ENCODE measurements around the gene TMEM221. TPM values are rescaled to one million over a fixed set of nuclear protein-coding genes. Genes with fewer than 3 reads are reported as not detected.

Gene TMEM221
- total and polyA plus RNA-seq, 9 of the 15 experiments (the other 6 are each of a cell fraction or from before 2014, with no cell fraction given), result 0.06 to 0.35 TPM; not detected in 7

DNA sequence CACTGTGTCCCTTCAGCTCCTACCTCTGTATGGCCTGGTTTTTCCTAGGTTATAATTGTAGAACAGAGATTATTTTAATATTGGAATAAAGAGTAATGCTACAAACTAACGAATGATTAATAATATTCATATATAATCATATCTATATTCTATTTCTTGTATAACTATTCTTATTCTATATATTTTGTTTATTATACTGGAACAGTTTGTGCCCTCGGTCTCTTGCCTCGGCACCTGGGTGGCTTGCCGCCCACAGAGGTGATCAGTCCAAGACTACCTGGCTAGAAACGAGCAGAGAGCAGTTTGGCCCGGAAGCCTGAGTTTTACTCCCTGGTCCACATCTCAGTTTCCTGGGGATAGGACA lies 18.0 kb upstream of the TMEM221 start:
- in situ Hi-C loops (cut with MboI) (loop anchor here (5.0 kb wide), 1 partner anchor 69 kb away; no protein-coding TSS in a partner anchor), intact Hi-C loops (cut with micrococcal nuclease) (loop anchor here (1.0 to 5.0 kb wide), 3 partner anchors 71 to 391 kb away; partner anchors contain the start of gene RPL18A)
- H3K9ac ChIP-seq (ENCODE audit: insufficient read depth in 1 of 2, low read depth in 2 of 2, low read length in 2 of 2), result no peak overlapping the region
- H3K79me2 ChIP-seq (ENCODE audit: control insufficient read depth, insufficient read depth, low read length), result no peaks in the 10 kb centered on the region
- ATAC-seq (no peak), FAIRE-seq (no peak), DNase-seq (ENCODE audit: extremely low read depth in 1 of 4, low spot score in 3 of 4) (no peak)
- H4K20me1 ChIP-seq (replicated peaks; ENCODE audit: control insufficient read depth, insufficient read depth, low read length), result no peaks in the 10 kb centered on the region
- H3K4me1 ChIP-seq (replicated peaks in 1 of 2; ENCODE audit: control insufficient read depth in 2 of 2, insufficient read depth in 2 of 2, low read length in 2 of 2), result peaks cover 28 to 38% of the 10 kb centered on the region in 2 experiments
- 12% methylated on average over 6 of the region's 6 CpGs for WGBS (ENCODE audit: insufficient coverage, low coverage, missing lambda C conversion rate)
- H3K27ac ChIP-seq (ENCODE audit: extremely low read depth, low read depth, low read length), result no peak overlapping the region
- H3K4me2 ChIP-seq (ENCODE audit: insufficient read depth, low read length), result no peak overlapping the region
- H3K36me3 ChIP-seq (ENCODE audit: control insufficient read depth, insufficient read depth, low read length), result no peaks in the 10 kb centered on the region
- no peaks in the 10 kb centered on the region for H3K9me1 ChIP-seq (ENCODE audit: control insufficient read depth, insufficient read depth, low read length)
- peaks cover 0 to 9% of the 10 kb centered on the region in 2 experiments; a peak in 2 of 5 replicates for H3K27me3 ChIP-seq (ENCODE audit: control insufficient read depth in 2 of 2, insufficient read depth in 2 of 2, low read length in 2 of 2)
- no TSS peak for BruUV-seq (replicated peaks)
- POLR2A ChIA-PET, result interaction anchor here (1.0 to 1.7 kb wide), 3 partner anchors 18 to 63 kb away, joined by 3 to 4 read pairs (median 4); partner anchors contain the start of gene MVB12A
- no peak for TF ChIP-seq NFIC (IDR thresholded peaks at IDR 0.05)
- TF ChIP-seq ZNF239 (CRISPR knock-in tag; IDR thresholded peaks at IDR 0.05), result no peak
- TF ChIP-seq NFE2 (IDR thresholded peaks at IDR 0.05; ENCODE audit: low read depth), result no peak
- TF ChIP-seq GATAD2B (IDR thresholded peaks at IDR 0.05; ENCODE audit: borderline replicate concordance), result no peak
- no peak for TF ChIP-seq CXXC5 (CRISPR knock-in tag; IDR thresholded peaks at IDR 0.05)
- TF ChIP-seq TARDBP (IDR thresholded peaks at IDR 0.05), result no peak
- TF ChIP-seq, protein P1, sequence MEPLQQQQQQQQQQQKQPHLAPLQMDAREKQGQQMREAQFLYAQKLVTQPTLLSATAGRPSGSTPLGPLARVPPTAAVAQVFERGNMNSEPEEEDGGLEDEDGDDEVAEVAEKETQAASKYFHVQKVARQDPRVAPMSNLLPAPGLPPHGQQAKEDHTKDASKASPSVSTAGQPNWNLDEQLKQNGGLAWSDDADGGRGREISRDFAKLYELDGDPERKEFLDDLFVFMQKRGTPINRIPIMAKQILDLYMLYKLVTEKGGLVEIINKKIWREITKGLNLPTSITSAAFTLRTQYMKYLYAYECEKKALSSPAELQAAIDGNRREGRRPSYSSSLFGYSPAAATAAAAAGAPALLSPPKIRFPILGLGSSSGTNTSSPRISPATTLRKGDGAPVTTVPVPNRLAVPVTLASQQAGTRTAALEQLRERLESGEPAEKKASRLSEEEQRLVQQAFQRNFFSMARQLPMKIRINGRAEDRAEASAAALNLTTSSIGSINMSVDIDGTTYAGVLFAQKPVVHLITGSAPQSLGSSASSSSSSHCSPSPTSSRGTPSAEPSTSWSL (CRISPR knock-in tag; IDR thresholded peaks at IDR 0.05; ENCODE audit: borderline replicate concordance), result no peak
- TF ChIP-seq ARID2 (IDR thresholded peaks at IDR 0.05), result no peak
- no peak overlapping the region for H2AFZ ChIP-seq (ENCODE audit: low read depth, low read length)
- H3K9me3 ChIP-seq (replicated peaks; ENCODE audit: control insufficient read depth, insufficient read depth, low read depth, low read length), result no peaks in the 10 kb centered on the region
- CTCF ChIA-PET (ENCODE audit: low intra/inter-chr PET ratio), result interaction anchor here (0.7 to 2.3 kb wide), 3 partner anchors 12 to 211 kb away, joined by 4 to 14 read pairs (median 10); no protein-coding TSS in a partner anchor
- no peak overlapping the region for H3K4me3 ChIP-seq

Measured in K562 (cell line).